Heart left ventricle (tissue), 16 donors: ENCODE measurements around the gene SLC2A5. TPM values are rescaled to one million over a fixed set of nuclear protein-coding genes. Genes with fewer than 3 reads are reported as not detected.
A peak's percentile ranks its signal among the peaks of the same experiment; 100 is the strongest.

ENCODE experiments used
- ATAC-seq, 4 donors: fragments of 200-7000 bp; cut with Tn5 transposase; one replicate each; pipeline ENCODE4 v1.9.1; 2020 to 2022; ENCODE audit warnings: moderate library complexity in 4 of 4, mild to moderate bottlenecking in 3 of 4, moderate number of reproducible peaks in 1 of 4
- DNase-seq, 5 donors: peaks; one replicate each; pipeline ENCODE4 v3.0.0-alpha.2; 2020
- H3K27ac ChIP-seq, 12 donors: fragments of 200-600 bp; sonication (generic) in 4 of 12; one replicate each; pipeline versions ENCODE4 v1.5.0 to v1.8.0; 2016 to 2022; ENCODE audit warnings: mild to moderate bottlenecking in 2 of 12
- H3K27me3 ChIP-seq, 9 donors: fragments of 200-600 bp; sonication (generic) in 2 of 9; one replicate each; pipeline versions ENCODE4 v1.5.1 to v1.8.0; 2016 to 2022; ENCODE audit warnings: mild to moderate bottlenecking in 3 of 9
- H3K36me3 ChIP-seq, 9 donors: fragments of 200-600 bp; sonication (generic) in 2 of 9; one replicate each; pipeline versions ENCODE4 v1.5.0 to v1.8.0; 2018 to 2022; ENCODE audit warnings: mild to moderate bottlenecking in 2 of 9
- H3K4me1 ChIP-seq, 12 donors: fragments of 200-600 bp; sonication (generic) in 4 of 12; one replicate each; pipeline versions ENCODE4 v1.5.0 to v1.8.0; 2016 to 2022; ENCODE audit warnings: mild to moderate bottlenecking in 3 of 12
- H3K4me3 ChIP-seq, 12 donors: fragments of 200-600 bp; sonication (generic) in 4 of 12; one replicate each; pipeline versions ENCODE4 v1.5.0 to v1.8.0; 2017 to 2022; ENCODE audit warnings: mild to moderate bottlenecking in 9 of 12, moderate library complexity in 4 of 12
- H3K9me3 ChIP-seq, 12 donors: fragments of 200-600 bp; sonication (generic) in 4 of 12; one replicate each; pipeline versions ENCODE4 v1.5.0 to v1.8.0; 2016 to 2022; ENCODE audit warnings: mild to moderate bottlenecking in 1 of 12
- POLR2A ChIP-seq, 2 donors: fragments of 450-650 bp; IDR thresholded peaks; one replicate each; pipeline ENCODE4 v1.6.1; 2017; ENCODE audit warnings: antibody characterized with exemption in 2 of 2, mild to moderate bottlenecking in 2 of 2, moderate library complexity in 2 of 2
- WGBS, 4 donors: extraction: QIAGEN DNeasy Blood & Tissue Kit in 2 of 4; methylation state at CpG; one replicate each; pipeline versions ENCODE4 v1.1.5 to v1.1.7; 2013 to 2018; 5-methylcytosine and 5-hydroxymethylcytosine counted together
- intact Hi-C, 10 donors: fragments of 100-400 bp; cut with DNase I; formaldehyde crosslinking; loops; one replicate each; pipeline versions ENCODE4 v1.11.1 to v1.14.2; 2022
- polyA plus RNA-seq, 2 donors: library from polyadenylated mRNA; stranded (reverse); fragments of 200-250 nt; gene quantifications; one replicate each; pipeline ENCODE4 v1.2.3, GENCODE V29; 2013
- total RNA-seq, 9 donors: library from RNA; depleted of rRNA in 2 of 9; stranded (reverse); fragments of >200 nt in 2 of 9; fragmentation: NEBNext Ultra II Directional in 3 of 9; extraction: Animal tissue kit (Norgen Biotek cat#: 25700) in 3 of 9; gene quantifications; one replicate each; pipeline versions ENCODE4 v1.1.0 to v1.2.4, GENCODE V29; 2016 to 2023
- TF ChIP-seq, protein P1 (sequence below), 12 donors: fragments of 200-600 bp; sonication (generic) in 4 of 12; IDR thresholded peaks; one replicate each; pipeline versions ENCODE4 v1.5.0 to v1.8.0; 2018 to 2022; ENCODE audit warnings: antibody characterized with exemption in 12 of 12, mild to moderate bottlenecking in 5 of 12
- donor health status: ischemic (EF 13 %, LVEDD 7.1; RV severe dilation, severe dysfunction).
- donor health status: healthy with polysubstance abuse.
- donor health status: DM: no; HTN: yes; CAD: no.
- donor health status: DM: no; HTN: no; CAD: no.
- donor health status: ischemic (EF 25% LVEDD 6.9; RV normal size, moderate dysfunction).
- donor health status: ischemic (EF 25% LVEDD 5.7; RV mildly dilated, moderate dysfunction).
- donor health status: healthy.
- donor health status: DM: yes; HTN: yes; CAD: no.
- donor health status: ischemic (EF 35%, LVEDD 5.7; RV mildly dilated, moderate dysfunction).
- donor health status: nonischemic (EF 11% LVEDD 7.7; RV severe dilation, severe dysfunction).
- donor health status: DM: yes; HTN: yes; CAD: no.
- donor health status: PGD.
- donor health status: ischemic (EF 29% LVEDD 5.4; RV normal size, mild dysfunction).
- donor health status: nonischemic (EF 23%, LVEDD 6.1; RV moderate dilation, normal function).

The SLC2A5 gene
- total and polyA plus RNA-seq, 11 donors = 0.86 to 15.8 (median 2.3) TPM

DNA sequence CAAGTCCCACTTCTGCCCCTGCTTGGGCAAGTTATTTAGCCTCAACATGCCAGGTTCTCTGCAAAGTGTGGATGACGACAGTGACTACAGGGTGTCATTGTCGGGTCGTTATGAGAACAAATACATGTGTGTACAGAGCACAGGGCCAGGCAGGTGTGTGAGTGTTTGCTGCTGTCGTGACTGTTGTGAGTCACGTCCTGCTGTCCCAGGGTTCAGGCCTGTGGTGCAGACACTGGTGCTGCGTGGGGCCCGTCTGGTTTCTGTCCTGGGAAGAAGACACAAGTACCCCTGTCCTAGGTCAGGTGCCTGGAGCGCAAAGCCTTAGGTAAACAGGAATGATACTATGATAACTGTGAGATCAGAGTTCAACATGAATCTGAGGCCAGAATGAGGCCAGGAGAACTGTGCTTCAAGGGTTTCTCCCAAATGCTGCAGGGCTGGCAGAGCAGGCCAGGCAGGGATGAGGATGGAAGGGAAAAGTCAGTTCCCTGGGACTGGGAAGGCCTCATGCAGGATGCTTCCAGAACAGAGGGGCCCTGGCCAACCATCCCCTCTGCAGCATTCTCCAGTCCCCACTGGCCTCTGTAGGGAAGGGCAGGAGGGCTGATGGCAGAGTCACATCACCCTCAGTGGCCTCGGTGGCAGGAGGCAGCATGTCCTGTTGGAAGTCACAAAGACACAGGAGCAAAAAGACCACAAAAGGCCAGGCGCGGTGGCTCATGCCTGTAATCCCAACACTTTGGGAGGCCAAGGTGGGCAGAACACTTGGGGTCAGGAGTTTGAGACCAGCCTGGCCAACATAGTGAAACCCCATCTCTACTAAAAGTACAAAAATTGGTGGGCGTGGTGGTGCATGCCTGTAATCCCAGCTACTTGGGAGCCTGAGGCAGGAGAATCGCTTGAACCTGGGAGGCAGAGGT is 43.8 kb upstream of the SLC2A5 start:
- ATAC-seq (no peak), DNase-seq (no peak)
- WGBS, 4 donors = 76 to 91% (median 91%) methylated on average over 10 to 13 of the region's 13 CpGs
- Histone ChIP-seq H3K4me3 (no peak overlapping the region), H3K27ac (no peak overlapping the region), H3K9me3 (no peaks in the 10 kb centered on the region), H3K4me1 (peaks cover 0 to 15% (median 3%) of the 10 kb centered on the region in 12 donors), H3K36me3 (peaks cover 0 to 33% (median 4%) of the 10 kb centered on the region in 9 donors), H3K27me3 (no peaks in the 10 kb centered on the region)
- intact Hi-C loops = loop anchor here in 2 of 10 donors (5.0 to 10.0 kb wide), 2 partner anchors 372 to 379 kb away; no protein-coding TSS in a partner anchor
- TF ChIP-seq POLR2A (IDR thresholded peaks at IDR 0.05) = no peak
- TF ChIP-seq, protein P1, sequence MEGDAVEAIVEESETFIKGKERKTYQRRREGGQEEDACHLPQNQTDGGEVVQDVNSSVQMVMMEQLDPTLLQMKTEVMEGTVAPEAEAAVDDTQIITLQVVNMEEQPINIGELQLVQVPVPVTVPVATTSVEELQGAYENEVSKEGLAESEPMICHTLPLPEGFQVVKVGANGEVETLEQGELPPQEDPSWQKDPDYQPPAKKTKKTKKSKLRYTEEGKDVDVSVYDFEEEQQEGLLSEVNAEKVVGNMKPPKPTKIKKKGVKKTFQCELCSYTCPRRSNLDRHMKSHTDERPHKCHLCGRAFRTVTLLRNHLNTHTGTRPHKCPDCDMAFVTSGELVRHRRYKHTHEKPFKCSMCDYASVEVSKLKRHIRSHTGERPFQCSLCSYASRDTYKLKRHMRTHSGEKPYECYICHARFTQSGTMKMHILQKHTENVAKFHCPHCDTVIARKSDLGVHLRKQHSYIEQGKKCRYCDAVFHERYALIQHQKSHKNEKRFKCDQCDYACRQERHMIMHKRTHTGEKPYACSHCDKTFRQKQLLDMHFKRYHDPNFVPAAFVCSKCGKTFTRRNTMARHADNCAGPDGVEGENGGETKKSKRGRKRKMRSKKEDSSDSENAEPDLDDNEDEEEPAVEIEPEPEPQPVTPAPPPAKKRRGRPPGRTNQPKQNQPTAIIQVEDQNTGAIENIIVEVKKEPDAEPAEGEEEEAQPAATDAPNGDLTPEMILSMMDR (IDR thresholded peaks at IDR 0.05) = no peak

DNA sequence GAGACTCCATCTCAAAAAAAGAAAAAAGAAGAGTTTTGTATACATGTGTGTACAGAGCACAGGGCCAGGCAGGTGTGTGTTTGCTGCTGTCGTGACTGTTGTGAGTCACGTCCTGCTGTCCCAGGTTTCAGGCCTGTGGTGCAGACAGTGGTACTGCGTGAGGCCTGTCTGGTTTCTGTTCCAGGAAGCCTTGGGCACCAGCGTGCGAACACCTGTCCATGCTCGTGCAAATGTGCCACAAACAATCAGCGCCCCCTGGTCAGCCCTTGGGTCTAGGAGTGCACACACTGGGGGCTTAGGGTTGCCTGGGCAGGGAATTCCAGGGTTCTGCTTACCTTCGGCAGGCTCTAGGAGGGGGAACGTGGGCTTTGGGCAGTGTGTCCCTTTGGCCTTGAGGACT is 42.5 kb upstream of the SLC2A5 start:
- Histone ChIP-seq H3K27ac (no peak overlapping the region), H3K27me3 (no peaks in the 10 kb centered on the region), H3K36me3 (peaks cover 0 to 39% (median 5%) of the 10 kb centered on the region in 9 donors), H3K4me3 (no peak overlapping the region), H3K9me3 (no peaks in the 10 kb centered on the region), H3K4me1 (peaks cover 0 to 23% (median 5%) of the 10 kb centered on the region in 12 donors)
- TF ChIP-seq, protein P1 (IDR thresholded peaks at IDR 0.05) = no peak
- no peak for TF ChIP-seq POLR2A (IDR thresholded peaks at IDR 0.05)
- ATAC-seq = peak in 1 of 4 donors; percentile 6
- intact Hi-C loops = loop anchor here in 9 of 10 donors (2.0 to 10.0 kb wide), 5 partner anchors 83 to 380 kb away; no protein-coding TSS in a partner anchor
- DNase-seq = no peak
- 94 to 97% (median 96%) methylated on average over 7 to 9 of the region's 9 CpGs for WGBS, 4 donors

DNA sequence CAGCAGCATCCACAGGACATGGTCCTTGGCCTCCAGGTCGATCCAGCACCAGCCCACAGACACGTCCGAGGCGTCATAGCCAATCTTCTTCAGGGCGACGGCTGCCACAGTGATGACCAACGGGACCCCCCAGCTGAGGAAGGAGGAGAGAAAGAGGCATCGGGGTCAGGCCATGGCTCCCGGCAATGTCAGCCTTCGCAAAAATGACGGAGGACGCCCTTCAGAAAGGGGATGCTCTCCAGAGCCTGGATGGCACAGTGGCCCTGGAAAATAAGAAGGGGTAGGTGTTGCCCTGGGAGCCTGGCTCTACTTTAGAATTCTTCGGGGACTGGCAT is 41.9 kb upstream of the SLC2A5 start:
- Histone ChIP-seq H3K9me3 (no peaks in the 10 kb centered on the region), H3K27ac (no peak overlapping the region), H3K4me3 (no peak overlapping the region), H3K4me1 (peaks cover 0 to 23% (median 6%) of the 10 kb centered on the region in 12 donors), H3K27me3 (no peaks in the 10 kb centered on the region), H3K36me3 (peaks cover 0 to 42% (median 5%) of the 10 kb centered on the region in 9 donors)
- no peak for ATAC-seq
- intact Hi-C loops = loop anchor here in 9 of 10 donors (2.0 to 10.0 kb wide), 5 partner anchors 83 to 381 kb away; no protein-coding TSS in a partner anchor
- no peak for DNase-seq
- WGBS, 4 donors = 89 to 98% (median 92%) methylated on average over 13 of the region's 13 CpGs
- TF ChIP-seq, protein P1 (IDR thresholded peaks at IDR 0.05) = no peak
- no peak for TF ChIP-seq POLR2A (IDR thresholded peaks at IDR 0.05)

DNA sequence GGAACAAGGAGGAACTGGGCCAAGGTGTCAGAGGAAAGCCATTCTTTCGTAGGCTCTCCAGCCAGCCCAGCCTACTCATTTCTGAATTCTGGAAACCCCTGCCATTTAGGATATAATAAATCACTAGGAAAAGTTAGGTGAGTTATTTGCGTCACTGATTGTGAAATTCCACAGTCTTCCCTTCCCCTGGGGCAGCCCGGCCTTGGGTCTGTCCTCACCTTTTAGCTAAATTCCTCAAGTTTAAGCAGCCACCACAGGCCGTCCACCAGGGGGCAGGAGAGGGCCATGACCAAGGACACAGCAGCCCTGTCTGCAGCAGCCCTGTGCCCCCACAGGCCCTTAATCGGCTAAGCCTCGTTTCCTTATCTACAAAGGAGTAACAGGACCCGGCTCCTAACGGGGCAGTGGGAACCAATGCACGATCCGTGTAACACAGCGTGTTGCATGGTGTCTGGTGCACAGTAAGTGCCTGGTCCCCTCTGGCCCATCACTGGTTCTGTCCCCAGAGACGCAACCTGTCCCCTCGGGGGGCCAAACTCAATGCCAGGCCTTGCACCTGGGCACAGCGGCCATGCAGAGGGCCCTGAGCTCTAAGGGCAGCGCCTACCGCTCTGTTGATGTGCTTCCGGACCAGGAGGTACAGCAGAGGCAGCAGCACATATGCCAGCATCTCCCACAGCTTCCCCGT is 41.4 kb upstream of the SLC2A5 start:
- Histone ChIP-seq H3K4me3 (no peak overlapping the region), H3K9me3 (no peaks in the 10 kb centered on the region), H3K27me3 (no peaks in the 10 kb centered on the region), H3K4me1 (peaks cover 0 to 23% (median 6%) of the 10 kb centered on the region in 12 donors), H3K27ac (no peak overlapping the region), H3K36me3 (peaks cover 0 to 42% (median 5%) of the 10 kb centered on the region in 9 donors)
- ATAC-seq = peak; percentile 48 to 82 (median 78)
- TF ChIP-seq POLR2A (IDR thresholded peaks at IDR 0.05) = no peak
- TF ChIP-seq, protein P1 (IDR thresholded peaks at IDR 0.05) = peak; percentile 85 to 97 (median 92)
- 12 to 39% (median 36%) methylated on average over 6 to 18 of the region's 18 CpGs for WGBS, 4 donors
- DNase-seq = peak; percentile 83 to 93 (median 89)
- intact Hi-C loops = loop anchor here (1.0 to 10.0 kb wide), 7 partner anchors 84 to 381 kb away; no protein-coding TSS in a partner anchor
